GM18867 (cell line): ENCODE measurements around the gene ADAM12.
"Not testable (repeated sequence)": the region's sequence is repeated elsewhere in the genome, so short reads cannot be mapped to it uniquely, and the experiment has no call there.

Source experiments
- ATAC-seq: cut with Tn5 transposase; IDR thresholded peaks from one replicate; pipeline ENCODE4 v1.9.1; 2021; ENCODE audit warnings: mild to moderate bottlenecking, moderate library complexity; ENCODE audit not compliant: unreplicated experiment

ADAM12 gene

DNA sequence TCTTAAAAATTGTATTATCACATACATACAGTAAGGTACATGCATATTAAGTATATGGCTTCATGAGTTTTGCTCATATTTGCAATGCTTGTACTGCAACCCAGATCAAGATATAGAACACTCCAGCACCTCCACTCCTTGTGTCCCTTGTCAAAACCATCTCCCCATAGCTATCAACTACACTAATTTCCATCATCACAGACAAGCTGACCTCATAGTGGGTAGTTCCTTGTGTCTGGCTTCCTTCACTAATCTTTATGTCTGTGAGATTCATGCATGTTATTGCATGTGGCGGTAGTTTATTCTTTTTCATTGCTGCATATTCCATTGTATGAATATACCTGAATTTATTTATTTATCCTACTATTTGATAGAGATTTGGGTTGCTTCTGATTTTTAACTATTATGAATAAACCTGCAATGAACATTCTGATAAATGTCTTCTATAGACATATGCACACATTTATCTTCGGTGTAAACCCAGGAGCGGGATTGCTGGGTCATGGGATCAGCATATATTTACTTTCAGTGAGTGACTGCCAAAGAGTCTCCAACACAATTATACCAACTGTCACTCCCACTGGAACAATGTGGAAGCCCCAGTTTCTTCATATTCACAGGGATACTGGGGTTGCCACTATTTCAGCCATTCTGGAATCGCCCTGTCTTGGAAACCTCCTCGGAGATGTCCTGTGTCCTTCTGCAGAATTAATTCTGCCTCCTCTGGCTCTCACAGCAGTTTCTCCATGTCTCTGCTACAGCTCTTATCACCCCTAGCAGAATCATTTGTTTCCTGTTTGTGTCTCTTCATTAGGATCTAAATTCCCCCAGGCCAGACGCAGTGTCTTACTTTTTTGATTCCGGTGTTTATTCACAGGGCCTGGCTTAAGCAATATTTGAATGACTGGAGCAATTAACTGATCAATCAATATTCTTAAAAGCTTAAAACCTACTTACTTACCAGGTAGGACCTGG, 14.7 kb upstream of the ADAM12 start:
- no peak for ATAC-seq

DNA sequence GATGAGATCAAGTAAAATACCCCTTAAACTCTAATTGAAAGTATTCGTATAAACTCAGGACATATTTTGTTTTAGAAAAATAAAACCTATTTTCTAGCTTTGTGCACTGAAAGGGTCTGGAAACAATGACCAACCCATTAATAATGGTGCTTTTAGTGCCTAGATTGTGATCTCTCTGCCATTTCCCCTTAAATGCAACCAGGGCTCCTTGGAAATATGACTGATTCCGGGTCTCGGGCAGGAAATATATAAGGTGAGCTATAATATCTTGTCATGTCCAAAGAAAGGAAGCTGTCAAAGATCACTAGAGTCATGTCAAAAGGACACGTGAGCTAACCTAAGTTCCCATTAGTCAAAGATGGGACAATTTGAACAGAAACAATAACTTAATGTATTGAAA, 12.4 kb upstream of the ADAM12 start:
- ATAC-seq = no peak

DNA sequence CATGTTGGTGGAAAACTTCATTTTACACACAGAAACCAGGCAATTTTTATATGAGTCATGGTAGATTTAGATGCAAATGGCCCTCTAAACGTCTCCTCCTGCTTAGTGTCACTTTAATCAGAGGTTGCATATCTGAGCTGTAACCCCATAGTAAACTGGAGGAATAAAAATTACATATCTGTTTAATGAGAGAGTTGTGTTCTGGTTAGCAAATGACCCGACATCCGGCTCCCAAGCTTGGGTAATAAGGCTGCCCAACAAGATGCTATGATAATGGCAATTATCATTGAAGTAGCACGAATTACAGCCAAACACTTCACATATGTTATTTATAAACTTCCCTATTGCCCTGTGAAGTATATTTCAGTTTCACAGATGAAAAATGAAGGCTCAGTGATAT, 10.6 kb upstream of the ADAM12 start:
- no peak for ATAC-seq

DNA sequence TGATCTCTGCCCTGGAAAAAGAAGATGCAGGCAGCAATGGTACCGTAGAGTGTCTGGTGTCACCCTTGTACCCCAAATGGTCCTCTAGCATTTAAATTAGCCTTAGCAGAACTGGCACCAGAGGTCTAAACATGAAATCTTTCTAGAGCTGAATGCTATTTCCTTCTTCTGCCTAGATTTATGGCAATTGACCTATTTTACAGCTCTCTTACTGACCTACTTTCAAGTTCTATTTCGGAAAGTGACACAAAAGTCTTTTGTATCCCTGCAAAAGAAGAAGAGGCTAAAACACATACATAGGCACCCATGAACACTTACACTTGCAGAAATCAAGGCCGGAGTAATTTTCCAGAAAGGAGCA, 10.1 kb upstream of the ADAM12 start:
- ATAC-seq = no peak

DNA sequence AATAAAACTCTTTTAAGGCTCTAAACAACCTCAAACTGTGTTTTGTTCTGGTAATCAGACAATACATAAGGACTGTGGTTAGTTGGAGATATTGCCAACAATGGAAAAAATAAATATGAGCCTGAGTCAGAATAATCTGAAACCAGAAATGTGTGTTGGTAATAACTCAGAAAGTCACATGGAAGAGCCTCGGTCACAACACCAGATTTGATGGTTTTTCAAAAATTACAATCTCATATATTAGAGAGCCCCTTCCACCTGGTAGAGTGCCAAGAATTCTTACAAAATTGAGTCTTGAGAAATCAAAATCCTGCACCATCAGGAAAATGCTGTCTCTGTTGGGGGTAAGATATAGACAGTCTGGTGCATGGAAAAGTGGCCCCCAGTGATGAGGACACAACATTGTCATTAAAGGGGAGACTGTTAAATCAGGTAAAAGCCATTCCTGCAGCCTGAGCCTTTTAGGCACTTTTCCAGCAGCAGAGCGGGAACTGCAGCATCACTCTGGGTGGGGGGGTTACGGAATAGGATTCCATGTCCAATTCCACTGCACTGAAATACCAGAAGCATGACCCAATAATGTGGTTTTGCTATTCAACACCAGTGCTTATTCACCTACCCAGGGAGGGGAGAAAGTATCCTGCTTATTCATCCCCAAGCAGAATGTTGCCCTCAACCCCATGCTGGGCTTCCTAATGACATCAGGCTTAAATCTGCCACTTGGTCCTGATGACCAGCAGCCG, 9.5 kb upstream of the ADAM12 start:
- no peak for ATAC-seq

DNA sequence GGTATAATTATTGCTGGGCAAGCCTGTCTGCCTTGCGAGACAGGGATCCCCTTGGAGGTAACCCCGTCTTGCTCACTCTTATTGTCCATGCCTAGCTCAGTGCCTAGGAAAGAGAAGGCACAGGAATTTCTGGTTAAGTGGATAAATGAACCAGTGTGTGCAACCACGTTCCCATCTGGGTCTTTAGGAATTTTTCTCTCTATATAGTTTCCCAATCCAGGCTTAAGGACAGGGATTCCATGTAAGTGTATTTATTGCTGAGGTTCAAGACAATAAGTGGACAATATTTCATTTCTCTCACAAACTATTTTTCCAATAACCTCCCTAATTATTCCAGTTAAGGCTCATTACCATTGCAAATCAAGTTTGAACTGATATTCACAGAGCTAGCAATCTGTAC, 8.9 kb upstream of the ADAM12 start:
- ATAC-seq = no peak

DNA sequence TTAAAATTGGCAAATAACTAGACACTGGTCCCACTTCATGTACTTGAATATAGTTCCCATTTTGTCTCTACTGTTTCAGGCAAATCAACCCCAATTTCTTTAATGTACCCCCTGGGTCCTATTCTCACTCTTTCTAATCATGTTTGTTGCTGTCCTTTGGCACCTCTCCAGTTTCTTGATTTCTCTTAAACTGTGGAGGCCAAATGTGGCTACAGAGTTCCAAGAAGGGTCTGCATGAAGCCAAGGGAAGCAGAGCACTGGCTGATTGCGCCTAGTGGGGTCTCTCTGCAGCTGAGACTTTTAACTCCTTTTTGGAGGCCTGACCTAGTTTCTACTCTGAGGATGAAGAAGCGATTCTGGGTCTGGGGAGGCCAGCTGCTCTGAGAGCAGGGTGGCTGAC, 6.7 kb upstream of the ADAM12 start:
- ATAC-seq = no peak

DNA sequence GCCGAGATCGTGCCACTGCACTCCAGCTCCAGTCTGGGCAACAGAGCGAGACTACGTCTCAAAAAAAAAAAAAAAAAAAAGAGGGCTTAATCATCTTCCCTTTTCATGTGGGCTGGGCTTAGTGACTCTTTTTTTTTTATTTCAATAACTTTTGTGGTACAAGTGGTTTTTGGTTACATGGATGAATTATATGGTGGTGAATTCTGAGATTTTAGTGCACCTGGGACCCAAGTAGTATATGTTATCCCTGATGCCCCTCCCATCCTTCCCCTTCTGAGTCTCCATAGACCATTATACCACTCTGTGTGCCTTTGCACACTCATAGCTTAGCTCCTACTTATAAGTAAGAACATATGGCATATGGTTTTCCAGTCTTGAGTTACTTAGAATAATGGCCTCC, 4.8 kb upstream of the ADAM12 start:
- no peak for ATAC-seq

DNA sequence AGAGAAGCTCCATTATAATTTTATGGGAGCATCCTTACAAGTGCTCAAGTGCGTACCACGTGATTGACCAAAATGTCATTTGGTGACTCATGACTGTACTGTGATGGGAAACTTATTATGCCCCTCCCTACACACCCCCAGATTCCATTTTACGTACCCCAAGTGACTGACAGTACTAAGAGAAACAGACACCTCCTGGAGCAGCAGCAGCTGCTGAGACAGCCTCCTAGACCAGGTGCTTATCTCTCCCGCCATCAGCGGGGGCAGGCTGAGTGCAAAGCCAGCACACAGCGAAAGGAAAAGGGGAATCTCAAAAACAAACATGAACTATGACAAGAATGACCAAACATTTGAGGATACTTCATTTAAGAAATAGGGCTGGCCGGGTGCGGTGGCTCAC, 4.2 kb upstream of the ADAM12 start:
- no peak for ATAC-seq

DNA sequence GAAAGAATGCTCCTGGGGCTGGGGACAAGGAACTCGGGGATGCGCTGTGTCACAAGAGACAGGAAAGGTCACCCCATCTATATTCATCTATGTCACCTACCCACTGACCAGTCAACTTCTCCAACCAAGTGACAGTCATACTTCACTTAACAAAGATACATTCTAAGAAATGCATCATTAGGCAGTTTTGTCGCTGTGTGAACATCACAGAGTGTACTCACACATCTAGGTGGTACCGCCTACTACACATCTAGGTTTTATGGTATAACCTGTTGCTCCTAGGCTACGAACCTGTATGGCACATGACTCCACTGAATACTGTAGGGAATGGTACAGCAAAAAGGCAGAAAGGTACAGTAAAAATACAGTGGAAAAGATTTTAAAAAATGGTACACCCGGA, 3.8 kb upstream of the ADAM12 start:
- ATAC-seq = no peak

DNA sequence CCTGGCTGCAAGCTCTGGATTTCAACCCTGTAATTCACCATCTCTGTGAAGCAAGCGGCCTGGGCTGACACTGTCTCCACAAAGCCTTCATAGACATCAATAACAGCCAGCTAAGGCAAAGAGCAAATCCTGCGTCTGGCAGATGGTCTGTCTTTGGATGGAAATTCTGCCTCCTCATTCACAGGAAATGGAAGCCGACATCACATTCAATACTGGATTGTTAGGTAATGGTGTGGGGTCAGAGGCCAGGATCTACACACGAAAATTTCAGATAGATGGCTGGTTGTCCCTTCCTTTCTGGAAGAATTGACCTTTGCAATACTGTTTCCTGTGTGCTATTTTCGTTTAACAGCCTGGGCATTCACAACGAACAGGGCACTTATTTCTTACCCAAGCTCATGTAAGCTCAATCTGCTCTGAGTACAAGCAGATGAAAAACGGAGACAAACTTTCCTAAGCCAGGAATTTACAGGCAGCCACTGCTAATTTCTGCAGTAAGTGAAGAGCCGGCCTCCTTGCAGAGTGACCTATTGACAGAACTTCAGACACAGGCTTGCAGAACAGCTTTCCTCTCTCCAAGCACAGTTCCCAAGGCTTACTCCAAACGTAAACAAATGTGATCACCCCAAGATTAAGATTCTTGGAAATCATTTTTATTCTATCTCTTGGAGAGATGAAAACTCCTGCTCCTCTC, 3.1 kb upstream of the ADAM12 start:
- no peak for ATAC-seq

DNA sequence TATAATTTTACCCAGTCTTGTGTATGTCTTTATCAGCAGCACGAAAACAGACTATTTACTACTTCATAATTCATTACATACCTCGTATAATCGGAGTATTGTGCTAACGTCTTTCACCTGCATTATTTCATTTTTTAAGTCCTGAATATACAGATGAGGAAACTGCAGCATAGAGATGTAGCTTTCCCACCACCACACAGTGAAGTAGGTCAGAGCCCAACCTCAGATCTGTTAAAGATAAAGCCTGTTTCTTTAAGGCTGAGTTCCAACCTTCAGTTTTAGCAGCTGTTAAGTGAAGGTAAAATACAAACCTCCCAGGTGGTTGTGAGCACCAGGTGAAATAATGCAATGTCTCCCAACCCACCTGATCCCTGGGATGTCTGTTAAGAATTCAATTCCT, 2.0 kb upstream of the ADAM12 start:
- no peak for ATAC-seq

DNA sequence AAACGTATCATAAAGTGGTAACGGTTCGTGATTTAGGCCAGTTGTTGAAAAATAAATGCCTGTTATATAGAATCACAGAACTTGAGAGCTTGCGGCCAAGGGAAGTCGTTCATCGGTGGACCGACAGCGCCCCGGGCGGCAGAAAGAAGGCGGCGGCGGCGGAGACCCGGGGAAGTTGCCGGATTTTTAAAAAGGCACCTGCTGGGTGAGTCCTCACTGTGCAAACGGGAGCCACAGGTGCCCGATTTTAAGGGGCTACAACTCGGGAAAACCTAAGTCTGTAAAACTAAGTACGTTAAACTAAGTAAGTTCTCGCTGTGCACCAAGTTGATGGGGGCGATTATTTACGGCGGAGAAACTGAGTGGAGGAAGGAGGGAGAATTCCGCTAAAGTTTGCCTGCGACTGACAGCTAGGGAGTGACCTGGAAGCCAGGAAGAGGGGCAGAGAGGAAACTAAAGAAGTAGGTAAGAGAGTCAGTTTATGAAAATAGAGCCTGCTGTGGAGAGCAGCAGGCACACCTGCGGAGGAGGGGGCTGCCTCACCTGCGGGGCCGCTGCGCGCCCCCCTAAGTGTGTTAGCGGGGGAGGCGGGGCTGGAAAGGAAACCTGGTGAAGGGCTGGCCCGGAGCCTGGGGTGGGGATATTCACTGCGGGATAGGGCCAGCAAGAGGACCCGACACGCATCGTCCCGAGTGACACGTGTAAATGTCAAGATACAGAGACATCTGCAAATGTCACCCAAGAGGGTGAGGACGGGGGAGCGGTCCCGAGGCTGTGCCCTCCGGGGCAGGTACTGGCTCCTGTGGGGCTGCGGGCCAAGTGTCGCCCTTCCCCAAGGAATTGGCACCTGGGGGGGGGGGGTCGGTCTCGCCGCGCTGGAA, 996 bp downstream of the ADAM12 start:
- no peak for ATAC-seq

DNA sequence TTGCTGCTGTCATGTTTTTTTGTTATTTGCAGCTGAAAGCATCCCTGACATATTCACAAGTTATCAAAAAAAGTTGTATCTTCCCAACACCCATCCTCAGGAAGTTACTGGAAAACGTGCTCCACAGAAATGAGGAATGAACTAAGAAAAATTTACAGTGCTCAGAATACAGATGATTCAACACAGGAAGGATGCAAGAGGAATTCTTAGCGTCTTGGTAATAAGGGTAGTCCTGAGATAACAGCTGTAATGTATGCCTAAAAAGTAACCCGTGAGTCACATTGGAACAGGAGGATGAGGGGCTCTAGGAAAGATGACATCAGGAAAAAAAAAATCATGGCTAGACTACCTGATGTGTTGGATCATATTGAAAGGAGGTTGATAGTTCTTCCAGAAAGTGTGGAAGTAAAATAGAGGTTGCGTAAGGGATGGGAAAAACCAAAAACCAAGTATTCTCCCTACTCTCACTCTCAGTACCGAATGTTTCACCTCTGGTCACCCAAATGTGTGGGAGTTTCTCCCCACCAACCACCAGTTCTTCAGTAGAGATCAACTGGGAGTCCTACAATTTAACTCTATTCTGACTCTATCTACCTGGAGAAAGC, 3.9 kb downstream of the ADAM12 start:
- no peak for ATAC-seq

DNA sequence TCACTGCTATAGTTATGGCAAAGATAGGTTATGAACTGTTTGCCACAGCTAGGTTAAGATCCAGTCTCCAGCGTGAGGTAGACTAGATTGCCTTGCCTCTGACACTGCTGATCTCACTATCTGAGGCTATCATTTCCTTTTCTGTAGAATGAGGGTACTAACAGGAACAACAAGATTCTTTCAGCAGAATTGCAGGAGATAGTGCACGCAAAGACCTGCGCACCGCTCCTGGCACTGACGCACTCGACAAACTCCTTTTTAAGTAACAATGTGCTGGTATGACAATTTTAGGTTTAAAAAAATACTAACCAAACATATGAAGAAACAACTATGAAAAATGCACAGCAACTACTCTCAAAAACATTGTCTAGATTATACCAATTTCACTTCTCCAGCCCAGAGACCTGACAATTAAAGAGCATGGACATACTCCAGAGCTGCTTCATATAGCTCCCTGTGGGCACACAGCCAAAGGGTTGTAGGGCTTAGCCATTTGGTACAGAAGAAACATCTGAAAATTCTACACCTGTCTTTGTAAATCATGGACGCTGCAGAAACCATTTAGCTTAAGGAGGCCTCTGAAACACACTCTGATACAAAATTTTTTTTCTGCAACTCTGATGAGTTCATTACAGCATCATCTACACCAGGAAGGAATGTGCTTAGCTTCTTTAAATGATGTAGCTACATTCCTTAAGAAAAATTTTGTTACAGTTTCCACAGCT, 7.8 kb downstream of the ADAM12 start:
- no peak for ATAC-seq

DNA sequence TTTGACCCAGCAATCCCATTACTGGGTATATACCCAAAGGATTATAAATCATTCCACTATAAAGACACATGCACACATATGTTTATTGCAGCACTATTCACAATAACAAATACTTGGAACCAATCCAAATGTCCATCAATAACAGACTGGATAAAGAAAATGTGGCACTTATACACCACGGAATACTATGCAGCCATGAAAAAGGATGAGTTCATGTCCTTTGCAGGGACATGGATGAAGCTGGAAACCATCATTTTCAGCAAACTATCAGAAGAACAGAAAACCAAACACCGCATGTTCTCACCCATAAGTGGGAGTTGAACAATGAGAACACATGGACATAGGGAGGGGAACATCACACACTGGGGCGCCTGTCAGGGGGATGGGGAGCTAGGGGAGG, 9.1 kb downstream of the ADAM12 start:
- ATAC-seq = not testable (repeated sequence)

DNA sequence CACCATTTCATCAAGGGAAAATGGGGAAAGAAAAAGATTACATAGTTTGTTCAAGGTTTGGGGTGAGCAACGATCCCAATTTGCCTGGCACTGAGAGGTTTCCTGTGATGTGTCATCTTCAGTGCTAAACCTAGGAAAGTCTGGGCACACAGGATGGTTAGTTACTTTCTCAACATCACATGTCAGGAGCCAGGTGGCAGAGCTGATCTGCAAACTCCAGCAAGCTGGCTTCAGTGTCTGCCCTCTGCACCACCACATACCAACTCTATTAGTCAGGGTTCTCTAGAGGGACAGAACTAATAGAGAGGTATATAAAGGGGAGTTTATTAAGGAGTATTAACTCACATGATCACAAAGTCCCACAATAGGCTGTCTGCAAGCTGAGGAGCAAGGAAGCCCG, 11.3 kb downstream of the ADAM12 start:
- no peak for ATAC-seq

DNA sequence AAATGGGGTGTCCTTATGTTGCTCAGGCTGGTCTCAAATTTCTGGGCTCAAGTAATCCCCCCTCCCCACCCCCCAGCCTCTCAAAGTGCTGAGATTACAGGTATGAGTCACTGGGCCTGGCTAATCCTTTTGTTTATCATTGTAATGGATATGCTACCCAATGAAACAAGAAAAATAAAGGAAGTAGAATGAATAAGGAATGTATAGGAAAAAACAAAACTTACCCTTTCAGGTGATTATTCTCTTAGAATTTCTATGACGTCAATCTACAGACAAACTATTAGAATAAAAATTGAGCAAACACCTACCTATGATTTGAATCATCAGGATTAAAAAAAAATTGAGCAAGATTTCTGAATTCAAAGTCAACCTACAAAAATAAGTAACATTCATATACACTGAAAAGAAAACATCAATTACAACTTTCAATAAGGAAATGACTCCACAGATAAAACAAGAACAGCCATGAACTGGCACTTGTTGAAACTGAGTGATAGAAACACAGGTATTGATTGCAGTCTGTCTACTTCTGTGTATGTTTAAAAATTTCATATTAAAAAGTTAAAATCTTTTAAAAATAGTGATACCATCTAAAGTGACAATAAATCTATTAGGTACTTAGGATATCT, 12.2 kb downstream of the ADAM12 start:
- ATAC-seq = no peak

DNA sequence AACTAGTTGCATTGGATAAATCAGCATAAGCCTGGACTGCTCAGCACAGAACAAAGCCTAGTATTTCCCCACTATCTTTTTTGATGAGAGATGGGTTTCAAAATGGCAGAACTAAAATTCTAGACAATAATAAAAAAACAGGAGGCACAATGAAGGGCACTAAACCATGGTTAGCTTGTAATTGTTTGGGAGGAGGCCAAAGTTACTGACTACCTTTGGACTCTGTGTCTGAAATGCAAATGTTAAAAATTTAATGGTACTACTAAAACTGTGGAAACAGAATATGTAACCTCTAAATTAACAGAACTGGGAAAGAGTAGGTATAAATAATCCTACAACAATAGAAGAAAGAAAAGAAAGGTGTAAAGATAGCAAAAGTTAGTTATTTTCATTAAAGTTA, 13.0 kb downstream of the ADAM12 start:
- no peak for ATAC-seq
